Activated CD8-positive, alpha-beta memory T cell treated with anti-CD3 and anti-CD28 coated beads, Interleukin-2, amount 10 ng/mL, durations not matched to agents 7 days and 5 days (primary cell): ENCODE measurements around the gene VPS13D. TPM values are rescaled to one million over a fixed set of nuclear protein-coding genes. Genes with fewer than 3 reads are reported as not detected.
A peak's percentile ranks its signal among the peaks of the same experiment; 100 is the strongest.
"Not testable (repeated sequence)": the region's sequence is repeated elsewhere in the genome, so short reads cannot be mapped to it uniquely, and the experiment has no call there.

Source experiments
- ATAC-seq: fragments of 150-1000 bp; cut with Tn5 transposase; one replicate; pipeline ENCODE4 v1.10.0; 2021; ENCODE audit warnings: moderate library complexity
- CTCF ChIA-PET: fragments of 350-600 bp; sonication (Branson Sonifier 250); formaldehyde crosslinking; loops from one replicate; lab custom pipeline; 2021; ENCODE audit warnings: antibody characterized with exemption; lab: Charles Lee
- DNase-seq: peaks from one replicate; pipeline ENCODE4 v3.0.0-alpha.2; 2020
- H3K27ac Mint-ChIP-seq: one replicate; pipeline ENCODE4 v1.8.0; 2021; ENCODE audit warnings: mild to moderate bottlenecking, mixed read lengths
- H3K27me3 Mint-ChIP-seq: one replicate; pipeline ENCODE4 v1.8.0; 2021; ENCODE audit warnings: mixed read lengths
- H3K36me3 Mint-ChIP-seq: one replicate; pipeline ENCODE4 v1.8.0; 2021; ENCODE audit warnings: mild to moderate bottlenecking, mixed read lengths
- H3K4me1 Mint-ChIP-seq: one replicate; pipeline ENCODE4 v1.8.0; 2021; ENCODE audit warnings: mixed read lengths
- H3K4me3 Mint-ChIP-seq: one replicate; pipeline ENCODE4 v1.8.0; 2021; ENCODE audit warnings: mild to moderate bottlenecking, moderate library complexity, mixed read lengths
- H3K9me3 Mint-ChIP-seq: one replicate; pipeline ENCODE4 v1.8.0; 2022; ENCODE audit warnings: low read depth, mixed read lengths
- total RNA-seq, 2 experiments: library from RNA; stranded (reverse); gene quantifications; one replicate each; pipeline ENCODE4 v1.2.3, GENCODE V29; 2021

Gene VPS13D
- total RNA-seq, 2 experiments from 2014 or later: 34.6 to 38.3 TPM

- not testable (repeated sequence) for H3K4me3 Mint-ChIP-seq, H3K9me3 Mint-ChIP-seq, DNase-seq, H3K4me1 Mint-ChIP-seq, H3K36me3 Mint-ChIP-seq, ATAC-seq, H3K27ac Mint-ChIP-seq, H3K27me3 Mint-ChIP-seq
- CTCF ChIA-PET: interaction anchor here (1.5 kb wide), 1 partner anchor 98 kb away, joined by 6 read pairs; no protein-coding TSS in a partner anchor
Measured at GRCh38 chr1:12222700-12223099, 7.1 kb upstream of the VPS13D start.

GRCh38 chr1:12224092-12224491 is 5.7 kb upstream of the VPS13D start:
- H3K27ac Mint-ChIP-seq, H3K27me3 Mint-ChIP-seq, H3K9me3 Mint-ChIP-seq, H3K4me3 Mint-ChIP-seq, CTCF ChIA-PET, H3K36me3 Mint-ChIP-seq, ATAC-seq, H3K4me1 Mint-ChIP-seq, DNase-seq: not testable (repeated sequence)

- no peaks in the 10 kb centered on the region for H3K36me3 Mint-ChIP-seq
- peaks cover 5% of the 10 kb centered on the region for H3K27me3 Mint-ChIP-seq
- CTCF ChIA-PET: interaction anchor here (0.8 to 6.9 kb wide), 16 partner anchors 9 to 427 kb away, joined by 3 to 69 read pairs (median 3); no protein-coding TSS in a partner anchor
- no peak for ATAC-seq
- H3K4me3 Mint-ChIP-seq: no peak overlapping the region
- no peak overlapping the region for H3K27ac Mint-ChIP-seq
- DNase-seq: no peak
- H3K9me3 Mint-ChIP-seq: peaks cover 2% of the 10 kb centered on the region
- peaks cover 14% of the 10 kb centered on the region for H3K4me1 Mint-ChIP-seq
Measured at GRCh38 chr1:12228979-12229378, 851 bp upstream of the VPS13D start.

- CTCF ChIA-PET: interaction anchor here (0.8 to 6.9 kb wide), 16 partner anchors 9 to 427 kb away, joined by 3 to 69 read pairs (median 3); no protein-coding TSS in a partner anchor
- DNase-seq (no peak), ATAC-seq (peak; percentile 3)
- H3K4me1 Mint-ChIP-seq: peaks cover 14% of the 10 kb centered on the region
- no peak overlapping the region for H3K27ac Mint-ChIP-seq
- H3K4me3 Mint-ChIP-seq: peak overlapping the region; percentile 27
- H3K9me3 Mint-ChIP-seq: no peaks in the 10 kb centered on the region
- H3K36me3 Mint-ChIP-seq: no peaks in the 10 kb centered on the region
- H3K27me3 Mint-ChIP-seq: peaks cover 5% of the 10 kb centered on the region
Measured at GRCh38 chr1:12229386-12229834, 420 bp upstream of the VPS13D start.

DNA sequence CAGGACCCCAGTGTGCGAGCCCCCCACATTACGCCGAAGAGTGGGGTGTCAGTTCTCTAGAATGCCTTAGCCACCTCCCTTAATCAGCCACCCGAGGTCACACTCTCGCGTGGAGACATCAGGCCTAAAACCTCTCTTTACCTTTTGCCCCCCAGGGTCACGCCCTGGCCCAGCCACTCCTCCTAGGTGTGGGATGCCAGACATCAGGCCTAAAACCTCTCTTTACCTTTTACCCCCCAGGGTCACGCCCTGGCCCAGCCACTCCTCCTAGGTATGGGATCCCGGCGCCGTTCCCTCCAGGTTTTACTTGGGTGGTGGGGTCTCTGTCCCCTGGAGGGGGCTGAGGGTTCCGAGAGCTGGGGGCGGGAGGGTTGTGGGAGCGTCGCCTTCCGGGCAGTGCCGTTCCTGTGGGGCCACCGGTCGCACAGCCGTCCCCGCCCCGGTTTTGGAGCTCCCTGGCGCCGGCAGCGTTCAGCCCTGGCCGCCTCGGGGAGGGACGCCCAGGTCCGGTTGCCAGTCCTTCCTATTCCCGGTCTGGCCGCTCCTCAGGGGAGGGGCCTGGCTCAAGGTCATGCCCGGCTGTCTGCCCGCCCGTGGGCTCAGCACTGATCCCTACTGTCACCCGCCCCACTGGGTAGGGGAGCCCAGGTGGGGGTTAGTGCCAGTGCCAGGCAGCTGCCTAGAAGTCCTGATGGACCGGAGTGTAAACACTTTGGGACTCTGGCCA is 882 bp downstream of the VPS13D start:
- no peak for DNase-seq
- CTCF ChIA-PET: interaction anchor here (0.6 to 6.9 kb wide), 8 partner anchors 13 to 428 kb away, joined by 3 to 69 read pairs (median 3); no protein-coding TSS in a partner anchor

GRCh38 chr1:12231276-12231595 is 1.4 kb downstream of the VPS13D start:
- DNase-seq: no peak
- H3K36me3 Mint-ChIP-seq: peaks cover 5% of the 10 kb centered on the region
- CTCF ChIA-PET: interaction anchor here (0.8 to 6.9 kb wide), 5 partner anchors 12 to 107 kb away, joined by 3 to 69 read pairs (median 3); no protein-coding TSS in a partner anchor
- ATAC-seq: no peak
- peak overlapping the region; percentile 81 for H3K4me3 Mint-ChIP-seq
- peaks cover 2% of the 10 kb centered on the region for H3K27me3 Mint-ChIP-seq
- H3K27ac Mint-ChIP-seq: no peak overlapping the region
- H3K4me1 Mint-ChIP-seq: peaks cover 17% of the 10 kb centered on the region
- no peaks in the 10 kb centered on the region for H3K9me3 Mint-ChIP-seq

More for the DNA sequence above, 882 bp downstream of the VPS13D start:
- ATAC-seq: peak; percentile 14
- Mint-ChIP-seq H3K27me3 (peaks cover 2% of the 10 kb centered on the region), H3K27ac (peak overlapping the region; percentile 61), H3K36me3 (peaks cover 4% of the 10 kb centered on the region), H3K4me1 (peaks cover 17% of the 10 kb centered on the region), H3K4me3 (peak overlapping the region; percentile 81), H3K9me3 (no peaks in the 10 kb centered on the region)

DNA sequence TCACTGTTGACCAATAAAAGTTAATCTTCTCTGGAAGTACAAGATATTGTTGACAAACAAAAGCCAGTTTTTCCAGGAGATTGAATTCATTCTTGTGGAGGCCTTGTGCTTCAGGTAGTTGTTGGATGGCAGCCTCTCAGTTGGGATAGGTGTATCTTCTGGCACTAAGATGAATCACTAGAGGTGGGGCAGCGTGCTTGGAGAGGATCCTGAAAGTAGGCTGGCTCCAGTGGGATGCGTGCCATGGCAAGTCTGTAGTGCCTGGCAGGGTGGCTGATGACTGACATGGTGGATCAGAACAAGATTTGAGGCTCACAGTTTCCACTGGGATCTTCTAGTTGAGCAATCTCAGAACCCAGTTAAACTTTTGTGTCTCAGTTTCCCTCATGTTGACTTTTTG is 2.4 kb downstream of the VPS13D start:
- peaks cover 2% of the 10 kb centered on the region for H3K27me3 Mint-ChIP-seq
- no peak for ATAC-seq
- H3K9me3 Mint-ChIP-seq: no peaks in the 10 kb centered on the region
- no peak for DNase-seq
- peaks cover 7% of the 10 kb centered on the region for H3K36me3 Mint-ChIP-seq
- H3K4me3 Mint-ChIP-seq: no peak overlapping the region
- CTCF ChIA-PET: interaction anchor here (1.0 to 6.9 kb wide), 3 partner anchors 106 to 426 kb away, joined by 4 to 69 read pairs (median 4); no protein-coding TSS in a partner anchor
- H3K27ac Mint-ChIP-seq: no peak overlapping the region
- peaks cover 17% of the 10 kb centered on the region for H3K4me1 Mint-ChIP-seq

DNA sequence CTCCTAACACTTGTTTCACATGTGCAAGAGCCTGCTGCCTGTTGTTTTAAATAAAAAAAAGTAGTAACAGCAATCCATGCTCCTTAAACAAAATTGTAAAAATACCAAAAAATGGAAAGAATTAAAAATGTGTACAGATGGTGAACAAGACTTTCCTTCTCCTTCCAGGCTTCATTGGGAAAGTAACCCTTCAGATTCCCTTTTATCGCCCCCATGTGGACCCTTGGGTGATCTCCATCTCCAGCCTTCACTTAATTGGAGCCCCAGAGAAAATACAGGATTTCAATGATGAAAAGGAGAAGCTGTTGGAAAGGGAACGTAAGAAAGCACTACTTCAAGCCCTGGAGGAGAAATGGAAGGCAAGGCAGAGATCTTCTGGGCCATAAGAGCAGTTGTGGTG is 14.2 kb downstream of the VPS13D start:
- Mint-ChIP-seq H3K4me1 (no peaks in the 10 kb centered on the region), H3K4me3 (no peak overlapping the region), H3K9me3 (no peaks in the 10 kb centered on the region), H3K36me3 (peaks cover 18% of the 10 kb centered on the region), H3K27ac (no peak overlapping the region), H3K27me3 (no peaks in the 10 kb centered on the region)
- CTCF ChIA-PET: interaction anchor here (1.0 to 9.7 kb wide), 8 partner anchors 9 to 137 kb away, joined by 3 to 61 read pairs (median 6); partner anchors contain the start of gene VPS13D
- DNase-seq (no peak), ATAC-seq (no peak)

DNA sequence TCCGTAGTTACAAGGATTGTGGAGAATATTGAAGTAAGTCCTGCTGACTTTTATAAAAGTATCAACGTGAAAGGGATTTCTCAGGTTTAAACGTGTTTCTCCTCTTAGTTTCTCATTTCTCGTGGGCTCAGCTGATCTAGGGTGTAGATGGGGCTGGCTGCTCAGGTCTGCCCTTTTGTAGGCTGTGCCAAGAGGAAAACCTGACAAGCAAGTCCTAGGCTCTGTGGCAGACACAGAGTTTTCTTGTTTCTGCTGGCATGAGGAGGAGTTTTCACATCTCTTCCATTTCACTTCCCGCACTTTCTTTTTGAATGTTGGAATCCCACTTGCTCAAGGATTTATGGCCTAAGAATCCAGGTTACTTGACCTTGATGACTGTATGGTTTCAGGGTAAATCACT is 14.8 kb downstream of the VPS13D start:
- Mint-ChIP-seq H3K27me3 (no peaks in the 10 kb centered on the region), H3K4me3 (no peak overlapping the region), H3K4me1 (no peaks in the 10 kb centered on the region), H3K9me3 (no peaks in the 10 kb centered on the region), H3K36me3 (peaks cover 21% of the 10 kb centered on the region), H3K27ac (no peak overlapping the region)
- ATAC-seq: no peak
- CTCF ChIA-PET: interaction anchor here (1.1 to 9.7 kb wide), 6 partner anchors 10 to 126 kb away, joined by 3 to 61 read pairs (median 6); no protein-coding TSS in a partner anchor
- DNase-seq: no peak

- Mint-ChIP-seq H3K4me3 (no peak overlapping the region), H3K9me3 (no peaks in the 10 kb centered on the region), H3K4me1 (no peaks in the 10 kb centered on the region), H3K27ac (no peak overlapping the region), H3K27me3 (no peaks in the 10 kb centered on the region), H3K36me3 (peaks cover 23% of the 10 kb centered on the region)
- DNase-seq: no peak
- CTCF ChIA-PET: interaction anchor here (1.1 to 9.7 kb wide), 3 partner anchors 10 to 121 kb away, joined by 4 to 61 read pairs (median 9); no protein-coding TSS in a partner anchor
- no peak for ATAC-seq
Measured at GRCh38 chr1:12245116-12245515, 15.3 kb downstream of the VPS13D start.

GRCh38 chr1:12245733-12246132 is 15.9 kb downstream of the VPS13D start:
- CTCF ChIA-PET: interaction anchor here (2.0 to 9.7 kb wide), 2 partner anchors 11 to 121 kb away, joined by 9 to 61 read pairs; no protein-coding TSS in a partner anchor
- no peak overlapping the region for H3K27ac Mint-ChIP-seq

DNA sequence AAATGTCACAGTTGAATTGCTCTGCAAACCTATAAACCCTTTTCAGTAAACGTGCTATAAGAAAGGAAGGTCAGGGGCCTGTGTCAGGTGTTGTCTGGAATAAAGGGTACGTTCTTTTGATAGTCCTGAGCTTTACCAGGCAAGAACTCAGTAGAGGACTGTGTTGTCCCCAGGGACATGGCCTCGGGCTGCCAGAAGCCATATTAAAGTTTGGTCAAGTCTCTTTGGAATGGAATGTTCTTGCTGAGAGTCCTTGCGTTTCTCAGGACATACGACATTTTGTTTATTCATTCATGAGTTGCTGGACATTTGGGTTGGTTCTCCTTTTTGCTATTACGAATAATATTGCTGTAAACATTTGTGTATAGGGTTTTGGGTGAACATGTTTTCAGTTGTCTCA is 16.8 kb downstream of the VPS13D start:
- CTCF ChIA-PET: interaction anchor here (9.7 kb wide), 1 partner anchor 122 kb away, joined by 61 read pairs; no protein-coding TSS in a partner anchor
- H3K4me3 Mint-ChIP-seq: no peak overlapping the region

More at GRCh38 chr1:12245733-12246132, 15.9 kb downstream of the VPS13D start:
- Mint-ChIP-seq H3K4me3 (no peak overlapping the region), H3K9me3 (no peaks in the 10 kb centered on the region), H3K27me3 (no peaks in the 10 kb centered on the region), H3K4me1 (no peaks in the 10 kb centered on the region), H3K36me3 (peaks cover 25% of the 10 kb centered on the region)
- ATAC-seq (no peak), DNase-seq (no peak)

DNA sequence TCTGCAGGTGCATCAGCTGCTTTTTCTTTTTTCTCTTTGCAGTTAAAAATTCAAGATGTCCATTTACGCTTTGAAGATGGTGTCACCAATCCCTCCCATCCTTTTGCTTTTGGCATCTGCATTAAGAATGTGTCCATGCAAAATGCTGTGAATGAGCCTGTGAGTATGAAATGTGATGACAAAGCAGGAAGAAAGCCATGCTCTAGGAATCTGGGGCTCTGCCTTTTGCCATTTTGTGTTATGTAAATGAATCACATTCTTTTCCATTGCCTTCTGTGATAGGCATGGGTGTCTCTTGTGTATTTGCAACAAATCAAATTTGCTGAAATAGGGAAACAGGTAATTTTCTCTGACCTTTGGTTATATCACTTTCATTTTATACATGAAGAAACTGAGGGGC is 19.4 kb downstream of the VPS13D start:
- Mint-ChIP-seq H3K4me3 (no peak overlapping the region), H3K27ac (no peak overlapping the region), H3K9me3 (no peaks in the 10 kb centered on the region), H3K27me3 (no peaks in the 10 kb centered on the region), H3K4me1 (no peaks in the 10 kb centered on the region), H3K36me3 (peaks cover 28% of the 10 kb centered on the region)
- CTCF ChIA-PET: interaction anchor here (1.3 to 9.7 kb wide), 2 partner anchors 28 to 125 kb away, joined by 3 to 61 read pairs; no protein-coding TSS in a partner anchor
- DNase-seq: no peak
- no peak for ATAC-seq

More for the DNA sequence above, 16.8 kb downstream of the VPS13D start:
- ATAC-seq (no peak), DNase-seq (no peak)
- H3K27me3 Mint-ChIP-seq: no peaks in the 10 kb centered on the region
- H3K9me3 Mint-ChIP-seq: no peaks in the 10 kb centered on the region
- peaks cover 30% of the 10 kb centered on the region for H3K36me3 Mint-ChIP-seq
- no peaks in the 10 kb centered on the region for H3K4me1 Mint-ChIP-seq
- no peak overlapping the region for H3K27ac Mint-ChIP-seq
